Measurements from ENCODE around the gene IMMP2L. TPM values are rescaled to one million over a fixed set of nuclear protein-coding genes. Genes with fewer than 3 reads are reported as not detected.

The IMMP2L gene
- total RNA-seq, 2 donors from 2014 or later = 10.5 to 17.4 TPM

DNA sequence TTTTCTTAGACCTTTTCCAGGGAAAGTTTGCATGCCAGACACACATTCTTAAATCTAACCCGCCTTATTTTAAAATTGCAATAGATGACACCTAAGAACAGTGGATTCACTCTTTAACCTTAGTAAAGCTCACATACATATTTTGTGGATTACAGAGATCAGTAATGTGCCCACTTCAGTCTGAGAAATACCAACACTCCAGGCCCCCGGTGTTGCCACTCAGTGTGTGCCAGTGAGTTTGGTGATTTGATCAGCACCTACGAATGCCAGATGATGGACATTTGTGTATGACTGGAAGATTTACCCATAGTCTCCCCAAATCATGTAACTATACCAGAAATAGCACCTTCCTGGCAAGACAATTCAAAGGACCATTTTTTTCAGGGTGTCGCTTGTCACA is 468.8 kb downstream of the IMMP2L start:
- Histone ChIP-seq H3K36me3 (replicated peaks in 1 of 2; ENCODE audit: insufficient read depth in 1 of 2, low read depth in 2 of 2) (no peaks in the 10 kb centered on the region), H3K9me3 (no peaks in the 10 kb centered on the region), H3K27ac (no peak overlapping the region), H3K27me3 (no peaks in the 10 kb centered on the region), H3K4me1 (peaks cover 8% of the 10 kb centered on the region), H3K4me3 (no peak overlapping the region)
- no peak for DNase-seq
- ATAC-seq = no peak
- intact Hi-C loops (cut with DNase I) = loop anchor here (10.0 kb wide), 1 partner anchor 391 kb away; no protein-coding TSS in a partner anchor
- 94 to 95% methylated on average over 4 of the region's 4 CpGs for WGBS, 2 donors
- TF ChIP-seq, protein P1, sequence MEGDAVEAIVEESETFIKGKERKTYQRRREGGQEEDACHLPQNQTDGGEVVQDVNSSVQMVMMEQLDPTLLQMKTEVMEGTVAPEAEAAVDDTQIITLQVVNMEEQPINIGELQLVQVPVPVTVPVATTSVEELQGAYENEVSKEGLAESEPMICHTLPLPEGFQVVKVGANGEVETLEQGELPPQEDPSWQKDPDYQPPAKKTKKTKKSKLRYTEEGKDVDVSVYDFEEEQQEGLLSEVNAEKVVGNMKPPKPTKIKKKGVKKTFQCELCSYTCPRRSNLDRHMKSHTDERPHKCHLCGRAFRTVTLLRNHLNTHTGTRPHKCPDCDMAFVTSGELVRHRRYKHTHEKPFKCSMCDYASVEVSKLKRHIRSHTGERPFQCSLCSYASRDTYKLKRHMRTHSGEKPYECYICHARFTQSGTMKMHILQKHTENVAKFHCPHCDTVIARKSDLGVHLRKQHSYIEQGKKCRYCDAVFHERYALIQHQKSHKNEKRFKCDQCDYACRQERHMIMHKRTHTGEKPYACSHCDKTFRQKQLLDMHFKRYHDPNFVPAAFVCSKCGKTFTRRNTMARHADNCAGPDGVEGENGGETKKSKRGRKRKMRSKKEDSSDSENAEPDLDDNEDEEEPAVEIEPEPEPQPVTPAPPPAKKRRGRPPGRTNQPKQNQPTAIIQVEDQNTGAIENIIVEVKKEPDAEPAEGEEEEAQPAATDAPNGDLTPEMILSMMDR (IDR thresholded peaks at IDR 0.05) = no peak
- TF ChIP-seq POLR2A (IDR thresholded peaks at IDR 0.05) = no peak

DNA sequence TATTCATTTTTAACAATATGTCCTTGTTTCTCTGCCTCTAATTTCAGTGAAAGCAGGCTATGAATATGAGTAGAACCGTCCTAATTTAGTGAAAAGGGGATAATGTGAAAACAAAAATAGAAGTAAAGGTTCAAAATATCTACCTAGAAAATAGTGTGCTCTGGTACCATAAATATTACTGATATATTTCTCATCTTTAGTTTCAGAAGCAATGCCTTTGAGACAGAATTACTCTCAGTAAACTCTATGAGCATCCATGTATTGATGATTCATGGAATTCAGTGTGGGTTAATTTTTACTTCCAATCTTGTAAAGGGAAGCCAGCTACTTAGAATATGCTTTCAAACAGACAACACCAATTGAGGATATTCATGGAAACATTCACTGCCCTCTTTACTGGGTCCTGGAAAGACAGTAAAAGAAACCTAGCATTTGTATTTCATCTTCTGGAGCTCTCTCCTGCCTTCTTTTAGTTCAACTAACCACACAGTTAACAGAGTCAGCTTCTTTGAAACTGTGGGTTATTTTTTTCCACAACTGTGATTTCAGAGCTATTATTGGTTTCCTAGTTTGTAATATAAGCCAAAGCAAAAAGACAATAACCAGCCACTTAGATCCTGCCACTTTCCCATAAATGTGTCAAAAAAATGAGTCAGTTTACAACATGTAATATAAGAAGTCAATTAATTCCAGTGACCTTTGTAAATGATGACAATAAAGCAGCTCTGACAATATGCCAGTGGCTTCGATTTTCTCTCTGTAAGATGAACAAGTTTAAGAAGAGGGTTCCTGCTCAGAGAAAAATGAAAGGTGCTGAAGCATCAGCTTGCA is 469.7 kb downstream of the IMMP2L start:
- Histone ChIP-seq H3K4me1 (peaks cover 5% of the 10 kb centered on the region), H3K9me3 (no peaks in the 10 kb centered on the region), H3K27me3 (no peaks in the 10 kb centered on the region), H3K36me3 (replicated peaks in 1 of 2; ENCODE audit: insufficient read depth in 1 of 2, low read depth in 2 of 2) (no peaks in the 10 kb centered on the region), H3K4me3 (no peak overlapping the region), H3K27ac (no peak overlapping the region)
- intact Hi-C loops (cut with DNase I) = loop anchor here (10.0 kb wide), 1 partner anchor 392 kb away; no protein-coding TSS in a partner anchor
- WGBS, 2 donors = 54 to 62% methylated on average over 2 of the region's 2 CpGs
- ATAC-seq (no peak), DNase-seq (no peak)
- TF ChIP-seq POLR2A (IDR thresholded peaks at IDR 0.05) = no peak
- TF ChIP-seq, protein P1 (IDR thresholded peaks at IDR 0.05) = no peak

DNA sequence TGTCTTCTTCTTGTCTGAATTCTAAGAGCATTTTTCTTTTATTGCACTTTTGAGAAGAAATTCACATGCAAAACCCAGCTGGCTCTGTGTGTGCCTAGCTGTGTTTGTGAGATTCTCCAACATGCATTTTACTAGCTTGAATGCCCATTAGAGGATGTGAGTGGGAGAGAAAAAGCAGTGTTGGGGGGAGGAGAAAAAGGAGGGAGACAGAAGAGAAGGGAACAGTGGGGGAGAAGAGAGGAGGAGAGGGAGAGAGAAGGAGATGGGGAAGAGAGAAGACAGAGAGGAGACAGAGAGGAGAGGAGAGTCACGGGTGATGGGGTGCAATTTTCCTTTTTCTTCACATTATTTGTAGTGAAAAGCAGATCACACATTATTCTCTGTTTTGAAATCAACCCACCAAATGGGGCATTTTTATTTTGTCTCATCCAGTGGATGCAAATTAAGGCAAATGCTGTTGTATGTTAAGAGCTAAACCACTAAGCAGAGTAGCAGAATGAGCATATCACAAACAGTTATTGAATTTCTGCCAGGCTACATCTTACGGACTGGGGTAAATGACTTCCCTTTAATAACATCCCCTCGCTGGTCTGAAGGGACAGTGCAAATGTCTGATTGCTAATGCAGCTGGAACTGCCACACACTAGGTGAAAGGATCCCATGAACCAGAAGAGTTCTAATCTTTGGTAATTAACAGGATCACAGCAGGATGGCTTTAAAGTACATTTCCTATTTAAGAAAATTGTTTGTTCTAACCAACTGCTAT is 470.5 kb downstream of the IMMP2L start:
- TF ChIP-seq POLR2A (IDR thresholded peaks at IDR 0.05) = no peak
- TF ChIP-seq, protein P1 (IDR thresholded peaks at IDR 0.05) = no peak
- ATAC-seq = no peak
- 50 to 53% methylated on average over 3 of the region's 3 CpGs for WGBS, 2 donors
- intact Hi-C loops (cut with DNase I) = loop anchor here (10.0 kb wide), 1 partner anchor 393 kb away; no protein-coding TSS in a partner anchor
- DNase-seq = no peak
- Histone ChIP-seq H3K4me3 (no peak overlapping the region), H3K4me1 (peaks cover 5% of the 10 kb centered on the region), H3K27me3 (no peaks in the 10 kb centered on the region), H3K36me3 (replicated peaks in 1 of 2; ENCODE audit: insufficient read depth in 1 of 2, low read depth in 2 of 2) (no peaks in the 10 kb centered on the region), H3K27ac (no peak overlapping the region), H3K9me3 (no peaks in the 10 kb centered on the region)

DNA sequence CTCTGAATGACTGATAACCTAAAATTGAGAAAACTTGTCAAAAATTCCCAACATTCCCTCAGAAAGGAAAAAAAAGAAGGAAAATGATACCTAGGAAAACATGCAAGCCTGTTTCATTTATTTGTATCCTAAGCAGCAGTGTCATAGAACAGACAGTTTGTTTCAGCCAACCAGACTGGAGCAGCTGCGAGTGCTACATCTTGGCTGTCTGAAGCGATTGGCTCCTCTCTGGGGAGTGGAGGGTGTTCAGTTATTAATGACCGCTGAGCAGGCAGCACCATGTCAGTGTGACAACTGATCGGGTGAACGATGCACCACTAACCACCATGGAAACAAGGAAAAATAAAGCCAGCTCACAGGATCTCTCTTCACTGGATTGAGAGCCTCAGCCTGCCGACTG is 471.4 kb downstream of the IMMP2L start, which contains the start of gene LRRN3:
Gene LRRN3, plus strand, starts transcription at position 282 of the 400 bp plus-strand sequence. CDS start 31,646 bp downstream, outside the sequence.
- Histone ChIP-seq H3K27me3 (no peaks in the 10 kb centered on the region), H3K9me3 (no peaks in the 10 kb centered on the region), H3K4me3 (no peak within 1 kb of the TSS), H3K36me3 (replicated peaks in 1 of 2; ENCODE audit: insufficient read depth in 1 of 2, low read depth in 2 of 2) (no peaks in the 10 kb centered on the region), H3K4me1 (peaks cover 5% of the 10 kb centered on the region), H3K27ac (no peak within 1 kb of the TSS)
- intact Hi-C loops (cut with DNase I) = loop anchor here (10.0 kb wide), 1 partner anchor 394 kb away; no protein-coding TSS in a partner anchor
- 55 to 61% methylated on average over 6 of the region's 6 CpGs for WGBS, 2 donors
- DNase-seq (peak in 2 of 4 donors; percentile 13 to 29), ATAC-seq (no peak)
- TF ChIP-seq, protein P1 (IDR thresholded peaks at IDR 0.05) = no peak
- no peak for TF ChIP-seq POLR2A (IDR thresholded peaks at IDR 0.05)

Measured in body of pancreas (tissue), 4 donors.